ENCODE measurements around the gene CTNND1. TPM values are rescaled to one million over a fixed set of nuclear protein-coding genes. Genes with fewer than 3 reads are reported as not detected.

Gene CTNND1
- total RNA-seq, 1 donor from 2014 or later = 179 TPM

DNA sequence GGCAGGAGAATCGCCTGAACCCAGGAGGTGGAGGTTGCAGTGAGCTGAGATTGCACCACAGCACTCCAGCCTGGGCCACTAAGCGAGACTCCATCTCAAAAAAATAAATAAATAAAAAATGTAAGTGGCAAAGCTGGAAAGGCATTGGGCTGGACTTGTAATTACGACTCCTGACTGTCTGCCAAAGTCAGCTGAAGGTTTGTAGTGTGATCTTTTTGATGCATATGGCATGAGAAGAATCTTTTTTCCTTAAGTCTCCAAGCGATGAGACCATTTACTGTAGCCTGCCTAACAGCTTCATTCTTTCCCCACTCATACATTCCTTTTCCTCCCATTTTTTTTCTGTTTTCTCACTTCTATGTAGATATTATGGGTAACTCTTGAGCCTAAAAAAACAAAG lies 24.8 kb downstream of the CTNND1 start:
- H3K27me3 ChIP-seq = no peaks in the 10 kb centered on the region
- peak overlapping the region; percentile 42 for H3K27ac ChIP-seq
- H3K36me3 ChIP-seq = no peaks in the 10 kb centered on the region
- no peak for TF ChIP-seq POLR2AphosphoS5 (IDR thresholded peaks at IDR 0.05; ENCODE audit: insufficient read depth in 1 of 2, low read depth in 1 of 2)
- TF ChIP-seq, protein P1, sequence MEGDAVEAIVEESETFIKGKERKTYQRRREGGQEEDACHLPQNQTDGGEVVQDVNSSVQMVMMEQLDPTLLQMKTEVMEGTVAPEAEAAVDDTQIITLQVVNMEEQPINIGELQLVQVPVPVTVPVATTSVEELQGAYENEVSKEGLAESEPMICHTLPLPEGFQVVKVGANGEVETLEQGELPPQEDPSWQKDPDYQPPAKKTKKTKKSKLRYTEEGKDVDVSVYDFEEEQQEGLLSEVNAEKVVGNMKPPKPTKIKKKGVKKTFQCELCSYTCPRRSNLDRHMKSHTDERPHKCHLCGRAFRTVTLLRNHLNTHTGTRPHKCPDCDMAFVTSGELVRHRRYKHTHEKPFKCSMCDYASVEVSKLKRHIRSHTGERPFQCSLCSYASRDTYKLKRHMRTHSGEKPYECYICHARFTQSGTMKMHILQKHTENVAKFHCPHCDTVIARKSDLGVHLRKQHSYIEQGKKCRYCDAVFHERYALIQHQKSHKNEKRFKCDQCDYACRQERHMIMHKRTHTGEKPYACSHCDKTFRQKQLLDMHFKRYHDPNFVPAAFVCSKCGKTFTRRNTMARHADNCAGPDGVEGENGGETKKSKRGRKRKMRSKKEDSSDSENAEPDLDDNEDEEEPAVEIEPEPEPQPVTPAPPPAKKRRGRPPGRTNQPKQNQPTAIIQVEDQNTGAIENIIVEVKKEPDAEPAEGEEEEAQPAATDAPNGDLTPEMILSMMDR (IDR thresholded peaks at IDR 0.05) = no peak
- no peak for TF ChIP-seq POLR2A (IDR thresholded peaks at IDR 0.05)
- DNase-seq (ENCODE audit: extremely low spot score in 2 of 2) = no peak
- H3K4me3 ChIP-seq = no peak overlapping the region
- intact Hi-C loops (cut with DNase I) = no loop called here
- peaks cover 96% of the 10 kb centered on the region for H3K4me1 ChIP-seq
- no peaks in the 10 kb centered on the region for H3K9me3 ChIP-seq

DNA sequence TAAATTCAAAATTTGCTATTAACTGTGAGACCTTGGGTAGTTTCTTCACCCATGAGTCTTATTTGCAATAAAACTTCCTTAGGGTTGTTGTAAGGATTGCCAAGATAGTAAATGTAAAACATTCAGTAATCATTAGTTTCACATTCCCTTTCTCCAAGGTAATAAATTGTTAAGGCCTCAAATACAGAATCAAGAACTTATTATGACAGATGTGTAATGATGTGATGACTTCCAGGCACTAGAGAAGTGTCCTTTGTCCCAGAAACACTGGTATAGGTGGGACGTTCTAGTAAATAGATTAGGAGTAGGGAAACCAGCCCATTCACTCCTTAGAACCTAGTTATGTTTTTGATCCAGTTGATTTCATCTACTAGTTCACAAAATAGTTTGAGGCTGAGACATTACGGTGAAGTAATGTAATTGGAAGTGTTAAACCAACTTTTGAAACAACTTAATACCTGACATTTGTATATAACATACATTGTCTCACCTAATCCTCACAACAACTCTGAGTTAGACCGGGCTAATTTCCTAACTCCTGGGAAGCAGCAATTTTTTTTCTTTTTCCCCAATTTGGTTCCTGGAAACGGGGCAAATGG lies 25.5 kb downstream of the CTNND1 start:
- Histone ChIP-seq H3K4me3 (no peak overlapping the region), H3K27ac (peak overlapping the region; percentile 42), H3K4me1 (peaks cover 96% of the 10 kb centered on the region), H3K36me3 (no peaks in the 10 kb centered on the region), H3K9me3 (no peaks in the 10 kb centered on the region), H3K27me3 (no peaks in the 10 kb centered on the region)
- intact Hi-C loops (cut with DNase I) = no loop called here
- DNase-seq (ENCODE audit: extremely low spot score in 2 of 2) = no peak
- TF ChIP-seq POLR2A (IDR thresholded peaks at IDR 0.05) (no peak), POLR2AphosphoS5 (IDR thresholded peaks at IDR 0.05; ENCODE audit: insufficient read depth in 1 of 2, low read depth in 1 of 2) (no peak)
- TF ChIP-seq, protein P1 (IDR thresholded peaks at IDR 0.05) = no peak

DNA sequence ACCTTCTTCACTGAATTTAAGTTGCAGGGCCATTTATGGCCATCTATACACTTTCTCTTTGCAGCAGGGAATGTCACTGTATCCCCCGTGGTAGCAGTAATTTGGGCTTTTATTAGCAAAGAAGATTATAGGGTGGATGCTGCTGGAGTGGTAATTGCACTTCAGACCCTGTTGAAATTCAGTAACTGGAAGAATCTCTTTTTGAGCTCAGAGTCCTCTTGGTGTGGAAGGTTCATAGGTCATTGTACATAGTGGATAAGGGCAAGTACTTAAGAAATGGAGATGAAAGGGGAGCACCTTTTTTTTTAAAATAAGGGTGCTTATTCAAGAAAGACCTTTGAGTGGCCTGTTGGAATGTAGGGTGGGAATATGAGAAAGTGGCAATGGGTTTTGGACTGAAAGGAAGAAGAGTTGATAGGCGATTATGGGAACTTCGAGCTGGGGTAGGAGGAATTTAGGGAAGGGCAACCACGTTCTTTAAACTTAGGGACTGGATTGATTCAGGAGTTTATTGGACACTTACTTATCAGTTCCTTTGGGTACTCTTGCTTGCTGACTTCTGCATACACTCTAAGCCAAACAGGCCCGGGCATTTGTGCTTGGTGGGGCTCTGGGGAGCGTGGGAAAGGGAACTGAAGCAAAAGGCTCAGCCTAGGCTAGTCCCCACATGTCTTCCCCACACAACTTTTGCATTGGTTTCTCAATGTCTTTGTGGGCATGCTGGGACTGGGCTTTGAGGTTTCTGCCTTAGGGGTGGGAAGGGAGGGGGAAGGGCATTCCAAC lies 26.5 kb downstream of the CTNND1 start:
- no peak for DNase-seq (ENCODE audit: extremely low spot score in 2 of 2)
- no peak overlapping the region for H3K4me3 ChIP-seq

DNA sequence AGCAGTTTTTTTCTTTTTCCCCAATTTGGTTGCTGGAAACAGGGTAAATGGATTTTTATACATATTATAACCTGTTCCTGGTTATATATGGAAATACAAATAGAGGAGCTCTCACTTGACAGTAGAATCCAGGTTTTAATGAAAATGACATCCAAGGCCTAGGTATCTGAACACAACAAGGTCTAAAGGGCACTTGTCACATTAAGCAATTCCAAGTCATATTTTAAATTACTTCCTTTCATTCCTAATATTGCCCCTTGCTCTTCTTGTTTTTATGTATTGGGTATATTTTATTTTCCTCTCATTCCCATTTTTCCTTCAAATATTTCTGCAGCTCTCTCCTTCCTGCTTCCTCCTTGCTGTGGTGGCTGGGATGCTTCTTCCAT lies 27.1 kb downstream of the CTNND1 start:
- H3K27ac ChIP-seq = peak overlapping the region; percentile 28
- no peaks in the 10 kb centered on the region for H3K9me3 ChIP-seq
- TF ChIP-seq, protein P1 (IDR thresholded peaks at IDR 0.05) = no peak
- no peak for TF ChIP-seq POLR2AphosphoS5 (IDR thresholded peaks at IDR 0.05; ENCODE audit: insufficient read depth in 1 of 2, low read depth in 1 of 2)
- no peak for TF ChIP-seq POLR2A (IDR thresholded peaks at IDR 0.05)
- DNase-seq (ENCODE audit: extremely low spot score in 2 of 2) = no peak
- H3K36me3 ChIP-seq = peaks cover 0 to 3% of the 10 kb centered on the region in 2 donors
- intact Hi-C loops (cut with DNase I) = no loop called here
- no peaks in the 10 kb centered on the region for H3K27me3 ChIP-seq
- H3K4me1 ChIP-seq = peaks cover 99% of the 10 kb centered on the region
- no peak overlapping the region for H3K4me3 ChIP-seq

More for the DNA sequence above, 26.5 kb downstream of the CTNND1 start:
- H3K9me3 ChIP-seq = no peaks in the 10 kb centered on the region
- no peaks in the 10 kb centered on the region for H3K36me3 ChIP-seq
- H3K27ac ChIP-seq = peak overlapping the region; percentile 42
- H3K4me1 ChIP-seq = peaks cover 98% of the 10 kb centered on the region
- no peaks in the 10 kb centered on the region for H3K27me3 ChIP-seq
- intact Hi-C loops (cut with DNase I) = no loop called here
- TF ChIP-seq POLR2AphosphoS5 (IDR thresholded peaks at IDR 0.05; ENCODE audit: insufficient read depth in 1 of 2, low read depth in 1 of 2) (peak in 1 of 2 donors; percentile 46), POLR2A (IDR thresholded peaks at IDR 0.05) (no peak)
- TF ChIP-seq, protein P1 (IDR thresholded peaks at IDR 0.05) = no peak
